ENCODE data around the gene CCDC30. TPM values are rescaled to one million over a fixed set of nuclear protein-coding genes. Genes with fewer than 3 reads are reported as not detected.
A peak's percentile ranks its signal among the peaks of the same experiment; 100 is the strongest.

CCDC30 gene
- total and polyA plus RNA-seq, 9 of the 15 experiments (the other 6 are each of a cell fraction or from before 2014, with no cell fraction given) = 0.05 to 0.91 (median 0.24) TPM

GRCh38 chr1:42681741-42682483 lies 218.8 kb downstream of the CCDC30 start, which contains the start of gene YBX1 (continued):
- peak; percentile 36; the same call in 1 of the 2 replicates for TF ChIP-seq FOXP4 (CRISPR knock-in tag; IDR thresholded peaks at IDR 0.05; ENCODE audit: borderline replicate concordance)
- peak; percentile 84 for TF ChIP-seq AFF4 (CRISPR knock-in tag; IDR thresholded peaks at IDR 0.05)
- TF ChIP-seq ZNF57 (CRISPR knock-in tag; IDR thresholded peaks at IDR 0.05) = no peak
- peak; percentile 24; the same call in 1 of the 2 replicates for TF ChIP-seq JUND (IDR thresholded peaks at IDR 0.05; ENCODE audit: borderline replicate concordance, low read depth, low read length)
- no peak for TF ChIP-seq JUND (tag; IDR thresholded peaks at IDR 0.05; ENCODE audit: borderline replicate concordance, low read depth, low read length)
- peak; percentile 66 for TF ChIP-seq ZNF263 (CRISPR knock-in tag; IDR thresholded peaks at IDR 0.05; ENCODE audit: borderline replicate concordance)
- peak; percentile 96 for TF ChIP-seq GABPA (tag; conservative IDR thresholded peaks at IDR 0.05; ENCODE audit: low read depth)
- peak; percentile 61 for TF ChIP-seq RBM22 (IDR thresholded peaks at IDR 0.05; ENCODE audit: low read depth, low read length, poor library complexity, severe bottlenecking)
- no peak for TF ChIP-seq KLF13 (tag; IDR thresholded peaks at IDR 0.05; ENCODE audit: borderline replicate concordance, low read depth)
- TF ChIP-seq ESRRB (CRISPR knock-in tag; IDR thresholded peaks at IDR 0.05; ENCODE audit: borderline replicate concordance) = no peak
- peak; percentile 100 for TF ChIP-seq USF2 (CRISPR knock-in tag; IDR thresholded peaks at IDR 0.05)
- TF ChIP-seq NFE2L1 (tag; IDR thresholded peaks at IDR 0.05; ENCODE audit: borderline replicate concordance, low read depth) = no peak
- no peak for TF ChIP-seq FUS (optimal IDR thresholded peaks at IDR 0.05; ENCODE audit: low read depth, low read length)
- no peak for TF ChIP-seq KAT2B (IDR thresholded peaks at IDR 0.05; ENCODE audit: low read depth, low read length)
- peak; percentile 62 for TF ChIP-seq BRD9 (IDR thresholded peaks at IDR 0.05; ENCODE audit: low read depth, partially characterized antibody)
- peak; percentile 68 to 85; a peak in 3 of 4 replicates for TF ChIP-seq MLLT1 (IDR thresholded peaks at IDR 0.05)
